Measurements from ENCODE around the gene LIN7B. TPM values are rescaled to one million over a fixed set of nuclear protein-coding genes. Genes with fewer than 3 reads are reported as not detected.
A peak's percentile ranks its signal among the peaks of the same experiment; 100 is the strongest.

The LIN7B gene
- total RNA-seq, 2 donors from 2014 or later: 19.8 TPM; not detected in 1

DNA sequence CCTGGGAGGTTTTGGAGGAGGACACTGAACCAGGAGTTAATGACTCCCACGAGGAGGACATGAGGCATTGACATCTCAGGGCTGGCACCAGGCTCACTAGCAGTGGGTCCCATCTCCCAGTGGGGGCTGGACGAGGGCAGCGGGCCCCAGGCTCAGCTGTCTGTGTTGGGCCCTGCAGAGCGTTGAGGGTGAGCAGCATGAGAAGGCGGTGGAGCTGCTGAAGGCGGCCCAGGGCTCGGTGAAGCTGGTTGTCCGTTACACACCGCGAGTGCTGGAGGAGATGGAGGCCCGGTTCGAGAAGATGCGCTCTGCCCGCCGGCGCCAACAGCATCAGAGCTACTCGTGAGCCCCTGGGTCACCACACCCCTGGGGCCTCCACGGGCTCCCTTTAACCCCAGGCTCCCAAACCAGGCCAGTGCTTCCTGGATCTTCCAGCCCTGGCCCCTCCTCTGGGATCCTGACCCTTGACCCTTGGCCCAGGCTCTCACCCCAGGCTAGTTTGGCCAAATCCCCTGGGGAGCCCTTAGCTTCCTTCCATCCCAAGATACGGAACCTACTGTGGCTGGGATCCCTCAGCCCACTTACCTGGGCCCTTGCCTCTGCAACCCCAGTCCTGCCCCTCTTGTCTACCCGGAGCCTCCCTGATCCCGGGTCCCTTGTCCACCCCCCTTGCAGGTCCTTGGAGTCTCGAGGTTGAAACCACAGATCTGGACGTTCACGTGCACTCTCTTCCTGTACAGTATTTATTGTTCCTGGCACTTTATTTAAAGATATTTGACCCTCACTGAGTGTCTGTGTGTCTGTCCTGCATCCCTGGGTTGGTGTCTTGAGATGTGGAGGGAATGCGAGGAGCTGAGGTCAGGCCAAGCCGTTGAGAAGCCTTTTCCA is 3.8 kb downstream of the LIN7B start:
- Histone ChIP-seq H3K36me3 (no peaks in the 10 kb centered on the region), H3K4me1 (ENCODE audit: control insufficient read depth in 1 of 2, low read depth in 2 of 2) (peaks cover 17 to 36% of the 10 kb centered on the region in 2 donors), H3K9me3 (no peaks in the 10 kb centered on the region), H3K27me3 (replicated peaks; ENCODE audit: insufficient read depth) (no peaks in the 10 kb centered on the region), H3K4me3 (peak overlapping the region; percentile 88), H3K27ac (peak overlapping the region; percentile 91 to 98)
- ATAC-seq (ENCODE audit: insufficient number of reproducible peaks, low FRiP score, low read depth) (no peak), DNase-seq (ENCODE audit: low spot score) (no peak)
- TF ChIP-seq, protein P1, sequence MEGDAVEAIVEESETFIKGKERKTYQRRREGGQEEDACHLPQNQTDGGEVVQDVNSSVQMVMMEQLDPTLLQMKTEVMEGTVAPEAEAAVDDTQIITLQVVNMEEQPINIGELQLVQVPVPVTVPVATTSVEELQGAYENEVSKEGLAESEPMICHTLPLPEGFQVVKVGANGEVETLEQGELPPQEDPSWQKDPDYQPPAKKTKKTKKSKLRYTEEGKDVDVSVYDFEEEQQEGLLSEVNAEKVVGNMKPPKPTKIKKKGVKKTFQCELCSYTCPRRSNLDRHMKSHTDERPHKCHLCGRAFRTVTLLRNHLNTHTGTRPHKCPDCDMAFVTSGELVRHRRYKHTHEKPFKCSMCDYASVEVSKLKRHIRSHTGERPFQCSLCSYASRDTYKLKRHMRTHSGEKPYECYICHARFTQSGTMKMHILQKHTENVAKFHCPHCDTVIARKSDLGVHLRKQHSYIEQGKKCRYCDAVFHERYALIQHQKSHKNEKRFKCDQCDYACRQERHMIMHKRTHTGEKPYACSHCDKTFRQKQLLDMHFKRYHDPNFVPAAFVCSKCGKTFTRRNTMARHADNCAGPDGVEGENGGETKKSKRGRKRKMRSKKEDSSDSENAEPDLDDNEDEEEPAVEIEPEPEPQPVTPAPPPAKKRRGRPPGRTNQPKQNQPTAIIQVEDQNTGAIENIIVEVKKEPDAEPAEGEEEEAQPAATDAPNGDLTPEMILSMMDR (IDR thresholded peaks at IDR 0.05): no peak

DNA sequence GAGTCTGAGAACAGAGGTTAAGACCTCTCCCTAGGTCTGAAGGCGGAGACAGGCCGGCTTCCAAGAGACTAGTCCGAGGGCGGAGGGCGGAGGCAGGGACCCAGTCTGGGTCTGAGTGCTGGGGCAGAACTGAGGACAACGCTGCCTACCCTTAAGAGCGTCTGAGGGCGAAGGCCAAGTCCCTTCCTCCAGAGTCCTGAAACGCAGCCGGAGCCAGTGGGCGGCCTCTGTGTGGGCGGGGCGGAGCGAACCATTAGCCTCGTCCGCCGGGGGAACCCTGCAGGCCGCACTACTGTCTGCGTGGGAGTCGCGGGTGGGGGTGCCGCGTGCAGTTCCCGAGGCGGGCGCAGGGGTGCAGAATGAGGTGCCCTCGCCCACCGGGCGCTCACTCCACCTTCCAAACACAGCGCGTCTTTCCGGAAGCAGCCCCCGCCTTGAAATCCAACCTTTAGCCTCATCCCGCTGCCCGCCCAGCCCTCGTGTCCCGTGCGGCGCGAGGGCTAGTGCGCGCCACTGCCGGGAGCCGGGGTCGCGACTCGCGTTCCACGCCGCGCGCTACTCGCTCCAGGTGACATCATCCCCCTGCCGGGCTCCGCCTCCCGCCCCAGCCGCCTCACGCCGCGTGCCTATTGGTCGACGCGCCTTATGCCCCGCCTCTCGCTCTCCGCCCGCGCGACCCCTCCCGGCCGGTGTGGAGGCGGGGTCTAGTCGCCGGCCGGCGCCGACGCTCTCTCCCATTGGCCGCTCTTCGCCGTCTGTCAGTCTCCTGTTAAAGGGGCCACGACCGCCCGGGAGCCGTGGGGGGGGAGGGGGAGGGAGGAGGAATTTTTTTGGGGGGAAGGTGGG is 4.6 kb downstream of the LIN7B start, which contains the start of gene C19orf73:
Gene C19orf73 (minus strand): TSS at position 579 of the 846 bp plus-strand sequence. CDS start 121 bp downstream, at position 458.
- Histone ChIP-seq H3K36me3 (no peaks in the 10 kb centered on the region), H3K27me3 (replicated peaks; ENCODE audit: insufficient read depth) (no peaks in the 10 kb centered on the region), H3K4me3 (peak within 1 kb of the TSS; percentile 88), H3K27ac (peak within 1 kb of the TSS; percentile 91 to 98), H3K9me3 (no peaks in the 10 kb centered on the region), H3K4me1 (ENCODE audit: control insufficient read depth in 1 of 2, low read depth in 2 of 2) (peaks cover 15 to 34% of the 10 kb centered on the region in 2 donors)
- TF ChIP-seq, protein P1 (IDR thresholded peaks at IDR 0.05): peak; percentile 39
- ATAC-seq (ENCODE audit: insufficient number of reproducible peaks, low FRiP score, low read depth): peak; percentile 86
- peak; percentile 62 for DNase-seq (ENCODE audit: low spot score)

DNA sequence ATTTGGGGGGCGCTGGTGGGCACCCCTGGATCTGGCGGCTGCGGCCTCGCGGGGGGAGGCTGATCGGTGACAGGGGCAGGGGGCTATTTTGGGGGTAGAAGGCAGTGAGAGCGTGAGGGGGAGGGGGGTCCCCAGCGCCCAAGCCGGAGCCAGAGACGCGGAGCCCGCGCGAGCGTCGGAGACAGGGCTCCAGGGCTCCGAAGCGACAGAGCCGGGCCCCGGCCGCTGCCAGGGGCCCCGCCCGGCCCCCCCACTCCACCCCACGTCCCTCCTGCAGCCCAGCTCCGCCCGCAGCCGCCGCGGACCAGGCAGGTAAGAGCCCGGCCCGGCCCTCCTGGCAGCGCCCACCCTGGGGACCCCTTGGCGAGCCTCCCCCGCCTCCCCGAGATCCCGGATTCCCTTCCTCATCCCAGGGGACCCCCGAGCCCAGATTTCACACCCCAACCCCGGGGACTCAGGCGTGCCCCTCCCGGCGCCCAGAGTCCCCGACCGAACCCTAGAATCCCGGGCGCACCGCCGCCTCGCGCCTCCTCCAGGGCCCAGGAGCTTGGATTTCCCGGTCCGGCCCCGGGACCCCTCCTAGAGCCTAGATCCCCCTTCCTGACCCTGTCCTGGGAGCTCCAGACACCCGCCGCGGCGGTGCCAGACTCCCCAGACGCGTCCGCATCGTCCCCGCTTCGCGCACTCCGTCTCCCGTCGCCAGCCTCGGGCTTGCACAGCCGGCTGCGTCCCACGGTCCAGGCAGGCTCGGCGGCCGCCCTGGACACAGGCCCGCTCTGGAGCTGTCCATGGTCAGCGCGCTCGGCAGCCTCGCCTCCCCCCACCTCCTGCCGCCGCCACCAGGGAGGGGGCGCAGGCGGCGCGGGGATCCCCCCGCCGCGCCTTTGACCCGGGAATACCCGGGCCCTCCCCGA is 5.5 kb downstream of the LIN7B start, which contains the start of gene PPFIA3:
Gene PPFIA3 (plus strand): TSS at position 134 of the 914 bp plus-strand sequence. CDS start 8,330 bp downstream, outside the sequence.
- Histone ChIP-seq H3K4me1 (ENCODE audit: control insufficient read depth in 1 of 2, low read depth in 2 of 2) (peaks cover 13 to 31% of the 10 kb centered on the region in 2 donors), H3K27ac (peak within 1 kb of the TSS; percentile 91 to 98), H3K27me3 (replicated peaks; ENCODE audit: insufficient read depth) (no peaks in the 10 kb centered on the region), H3K9me3 (no peaks in the 10 kb centered on the region), H3K4me3 (peak within 1 kb of the TSS; percentile 88), H3K36me3 (no peaks in the 10 kb centered on the region)
- TF ChIP-seq, protein P1 (IDR thresholded peaks at IDR 0.05): no peak
- DNase-seq (ENCODE audit: low spot score) (no peak), ATAC-seq (ENCODE audit: insufficient number of reproducible peaks, low FRiP score, low read depth) (no peak)

DNA sequence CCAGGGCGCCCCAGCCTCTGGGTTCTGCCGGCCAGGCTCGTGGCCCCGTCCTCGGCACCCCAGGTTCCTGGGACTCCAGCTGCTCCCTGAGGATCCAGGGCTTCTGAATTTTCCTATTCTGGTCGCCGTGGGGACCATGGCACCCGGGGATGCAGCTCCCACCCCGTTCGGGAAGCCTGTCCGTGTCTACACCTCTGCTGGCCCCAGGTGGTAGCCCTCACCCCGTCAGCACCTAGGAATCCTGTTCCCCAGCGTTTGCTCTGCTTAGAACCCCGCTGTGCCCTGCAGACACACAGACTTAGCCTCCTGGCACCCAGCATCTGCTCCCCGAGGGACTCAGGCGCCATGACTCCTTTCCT is 6.1 kb downstream of the LIN7B start:
- no peak for ATAC-seq (ENCODE audit: insufficient number of reproducible peaks, low FRiP score, low read depth)
- H3K36me3 ChIP-seq: no peaks in the 10 kb centered on the region
- peak overlapping the region; percentile 88 for H3K4me3 ChIP-seq
- H3K27ac ChIP-seq: no peak overlapping the region
- no peaks in the 10 kb centered on the region for H3K9me3 ChIP-seq
- DNase-seq (ENCODE audit: low spot score): no peak
- H3K27me3 ChIP-seq (replicated peaks; ENCODE audit: insufficient read depth): no peaks in the 10 kb centered on the region
- TF ChIP-seq, protein P1 (IDR thresholded peaks at IDR 0.05): no peak
- peaks cover 13 to 24% of the 10 kb centered on the region in 2 donors for H3K4me1 ChIP-seq (ENCODE audit: control insufficient read depth in 1 of 2, low read depth in 2 of 2)

All from thoracic aorta (tissue), 2 donors.